NCI-H526 (cell line): ENCODE data around the gene TBX5.

Source experiments
- DNase-seq, 2 experiments: peaks; one replicate each; lab custom pipeline; 2025; lab: John Stamatoyannopoulos, UW

TBX5 gene

DNA sequence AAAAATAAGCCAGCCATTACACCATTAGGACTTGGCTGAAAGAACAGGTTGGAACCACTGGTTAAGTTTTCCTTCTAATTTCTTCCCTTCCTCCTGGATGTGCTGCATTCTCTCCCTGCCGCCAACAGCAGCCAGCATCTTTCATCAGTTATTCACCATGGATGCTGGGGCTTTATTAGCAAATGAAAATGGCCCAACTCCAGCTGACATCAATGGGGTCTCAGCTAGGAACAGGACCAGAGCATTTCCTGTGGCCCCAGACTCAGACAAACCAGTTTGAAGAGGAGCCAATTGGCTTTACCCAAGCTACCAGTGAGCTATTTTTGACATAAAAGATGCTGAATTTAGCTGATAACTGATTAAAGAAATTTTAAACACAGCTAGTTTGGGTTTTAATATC is 26.0 kb upstream of the TBX5 start:
- no peak for DNase-seq

DNA sequence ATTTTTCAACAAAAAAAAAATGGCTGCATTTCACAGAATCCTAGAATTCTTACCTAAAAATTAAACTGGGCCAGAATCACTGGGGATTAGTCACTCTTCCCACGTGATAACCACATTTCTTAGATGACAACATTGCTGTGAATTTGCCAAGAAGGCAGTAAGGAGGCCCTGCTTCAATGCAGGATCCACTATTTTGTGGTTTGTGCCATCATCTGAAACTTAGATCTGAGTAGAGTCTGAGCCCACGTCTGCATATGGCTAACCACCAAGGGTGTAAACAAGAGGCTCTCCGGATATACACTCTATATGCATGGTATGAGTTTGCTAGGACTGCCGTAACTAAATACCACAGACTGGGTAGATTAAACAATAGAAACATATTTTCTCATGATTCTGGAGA is 24.4 kb upstream of the TBX5 start:
- DNase-seq = no peak

DNA sequence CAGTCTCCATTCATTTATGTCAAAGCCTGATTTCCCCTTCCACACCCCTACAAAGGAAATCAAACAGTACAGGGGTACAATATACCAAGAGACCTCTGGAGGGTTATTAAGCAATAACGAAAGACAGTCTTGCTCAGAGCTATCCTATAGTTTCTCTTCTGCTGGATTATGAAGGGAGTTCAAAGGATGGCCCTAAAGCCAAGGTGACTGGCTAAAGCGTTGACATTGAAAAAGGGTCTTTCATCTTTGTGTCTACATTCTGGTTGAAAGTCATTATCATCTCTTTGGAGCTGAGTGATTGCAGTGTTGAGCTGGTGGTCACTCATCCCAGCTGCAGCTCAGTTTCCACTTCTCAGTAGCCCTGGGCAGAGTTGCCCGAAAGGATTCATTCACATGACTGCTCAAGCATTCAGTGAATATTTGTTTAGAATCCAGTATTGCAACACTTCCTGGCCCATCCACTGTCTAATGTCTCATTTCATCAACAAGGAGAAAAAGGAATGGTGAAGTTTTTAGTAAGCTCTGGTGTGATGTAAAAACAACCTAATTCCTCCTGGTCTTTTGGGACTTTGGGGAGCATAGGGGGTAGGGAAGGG is 19.2 kb upstream of the TBX5 start:
- DNase-seq = no peak

DNA sequence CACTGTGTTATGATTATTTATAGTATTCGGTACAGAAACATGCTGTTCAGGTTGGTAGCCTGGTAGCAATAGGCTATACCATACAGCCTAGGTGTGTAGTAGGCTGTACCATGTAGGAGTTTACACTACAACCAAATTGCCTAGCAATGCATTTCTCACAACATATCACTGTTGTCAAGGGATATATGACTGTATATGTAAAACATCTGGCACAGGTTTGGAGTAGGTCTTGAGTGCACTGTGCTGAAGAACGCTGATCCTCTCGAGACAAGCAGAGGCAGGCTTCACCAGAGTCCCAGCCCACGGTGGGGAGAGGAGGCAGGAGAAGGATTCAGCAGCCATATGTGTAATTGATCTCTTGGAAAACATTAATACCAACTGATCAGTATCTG is 15.0 kb upstream of the TBX5 start:
- no peak for DNase-seq

DNA sequence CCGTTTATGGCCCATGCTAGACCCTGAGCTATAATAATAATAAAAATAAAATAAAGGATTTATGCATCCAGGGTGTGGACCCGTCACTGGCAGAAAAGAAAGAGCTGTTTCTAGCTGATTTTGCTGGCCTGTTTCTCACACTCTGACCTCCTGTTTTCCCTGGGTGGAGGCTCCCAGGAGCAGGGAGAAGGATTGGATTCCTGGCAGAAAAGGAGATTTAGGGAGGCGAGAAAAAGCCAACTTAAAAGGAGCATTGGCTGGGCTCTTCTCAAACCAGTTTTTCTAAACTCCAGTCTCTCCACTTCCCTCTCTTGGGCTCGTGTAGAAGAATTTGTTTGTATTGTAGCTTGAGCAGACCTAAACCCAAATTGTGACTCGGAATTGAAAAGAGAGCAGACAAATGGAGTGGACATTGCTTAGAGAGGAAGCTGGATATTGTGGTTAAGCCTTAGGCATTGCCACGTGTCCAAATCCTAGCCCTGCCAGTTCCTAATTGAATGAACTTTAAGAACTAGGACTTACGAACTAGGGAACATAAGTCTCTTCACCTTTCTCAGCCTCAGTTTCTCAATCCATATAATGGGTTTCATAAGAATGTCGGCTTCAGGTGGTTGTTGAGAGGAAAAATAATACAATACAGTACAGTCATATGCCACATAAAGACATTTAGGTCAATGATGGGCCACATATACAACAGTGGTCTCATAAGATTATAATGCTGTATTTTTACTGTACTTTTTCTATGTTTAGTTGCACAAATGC is 14.4 kb upstream of the TBX5 start:
- no peak for DNase-seq

DNA sequence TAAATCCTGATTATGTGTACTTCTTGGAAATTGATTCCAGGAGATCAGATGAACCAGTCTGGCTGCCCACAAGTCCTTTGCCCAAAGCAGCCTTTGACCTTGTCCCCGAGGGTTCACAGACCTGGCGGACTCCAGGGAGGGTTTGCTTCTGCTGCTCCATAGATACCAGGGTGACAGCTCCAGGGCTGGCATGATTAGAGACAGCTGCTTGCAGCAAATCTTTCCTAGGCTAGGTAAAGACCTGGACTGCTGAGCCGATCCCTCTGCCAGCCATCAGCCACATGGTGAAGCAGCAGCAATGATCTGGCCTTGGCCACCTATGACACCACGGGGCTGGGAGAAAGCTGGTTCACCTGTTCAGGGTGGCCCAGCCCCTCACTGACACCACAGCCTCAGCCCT is 10.1 kb upstream of the TBX5 start:
- DNase-seq = no peak

DNA sequence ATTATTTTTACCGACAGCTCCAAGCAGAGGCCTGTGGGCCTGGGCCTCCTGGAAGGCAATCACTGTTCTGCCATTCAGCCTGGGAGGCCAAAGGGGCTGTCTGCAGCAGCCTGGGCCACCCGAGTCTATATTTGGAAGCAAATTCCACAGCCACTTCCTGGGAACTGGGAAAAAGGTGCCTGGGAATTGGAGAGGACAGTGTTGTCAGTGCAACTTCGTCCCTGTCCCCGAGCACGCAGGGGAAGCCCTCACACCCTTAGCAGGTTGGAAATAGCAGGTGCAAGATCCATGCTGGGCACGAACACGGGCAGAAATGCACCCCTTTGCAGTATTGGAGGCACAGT is 9.6 kb upstream of the TBX5 start:
- DNase-seq = no peak

DNA sequence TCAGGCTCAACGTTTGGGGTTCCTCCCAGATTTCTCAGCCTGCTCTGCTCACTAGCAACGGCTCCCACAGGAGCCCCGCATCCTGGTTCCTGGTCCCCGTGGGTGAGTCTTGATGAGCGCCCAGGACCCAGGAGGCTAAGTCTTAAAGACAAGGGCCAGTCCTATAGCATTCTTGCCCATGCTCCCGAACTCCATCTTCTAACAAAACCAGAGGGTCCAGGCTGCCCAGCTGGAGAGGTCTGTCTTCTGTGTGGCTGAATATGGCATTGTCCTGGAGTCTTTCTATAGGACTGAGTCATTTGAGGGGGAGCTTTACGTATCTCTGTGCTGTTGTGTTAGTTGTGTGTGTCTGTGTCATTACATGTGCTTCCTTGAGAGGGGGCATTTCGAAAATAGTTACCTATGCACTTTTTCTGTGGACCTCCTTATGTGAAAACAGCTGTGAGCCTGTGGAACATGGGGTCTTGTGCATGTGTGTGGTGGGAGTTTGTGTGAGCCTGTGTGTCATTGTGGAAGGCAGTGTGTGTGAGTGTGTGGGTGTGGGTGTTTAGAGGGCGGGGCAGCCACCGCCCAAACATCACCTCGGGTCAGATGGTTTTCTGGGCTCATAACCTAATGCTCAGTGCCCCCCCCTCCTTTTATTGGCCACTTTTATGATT is 9.1 kb upstream of the TBX5 start:
- DNase-seq = no peak

DNA sequence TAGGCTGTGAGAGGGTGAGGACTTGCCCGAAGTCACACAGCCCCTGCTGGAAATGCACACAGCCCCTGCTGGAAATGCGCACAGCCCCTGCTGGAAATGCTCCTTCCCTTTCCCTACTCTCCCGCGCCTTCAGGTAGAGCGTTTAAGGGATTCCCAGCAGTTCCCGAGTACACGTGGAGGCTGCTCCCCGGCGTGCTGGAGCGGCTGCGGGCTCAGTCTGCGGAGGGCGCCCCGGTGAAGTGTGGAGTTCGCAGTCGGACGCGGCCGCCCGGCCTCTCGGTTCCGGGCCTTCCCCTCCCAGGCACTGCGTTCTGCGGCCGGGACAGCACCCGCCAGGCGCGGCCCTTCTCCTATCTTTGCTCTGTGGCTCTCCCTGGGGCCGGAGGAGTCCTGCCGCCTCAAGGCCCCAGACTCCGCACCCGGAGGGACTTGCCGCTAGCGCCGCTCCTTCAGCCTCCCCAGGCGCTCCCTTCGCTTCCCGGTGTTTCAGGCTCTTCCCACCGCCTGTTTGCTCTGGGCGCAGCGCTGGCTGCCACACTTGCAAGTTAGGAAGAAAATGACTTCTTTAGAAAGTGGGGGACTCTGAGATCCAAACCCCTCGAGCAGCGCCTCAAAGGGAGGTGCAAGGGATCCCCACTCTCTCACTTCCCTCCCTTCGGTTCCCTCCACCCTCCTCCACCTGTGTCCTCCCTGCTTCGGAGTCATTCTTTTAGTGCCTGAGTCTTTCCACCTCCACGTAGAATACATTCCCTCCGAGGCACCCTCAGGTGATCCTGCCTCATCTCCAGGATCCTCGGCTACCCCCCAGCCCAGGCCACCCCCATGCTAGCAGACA is 8.3 kb upstream of the TBX5 start:
- DNase-seq = peak in 1 of 2 experiments; percentile 11

DNA sequence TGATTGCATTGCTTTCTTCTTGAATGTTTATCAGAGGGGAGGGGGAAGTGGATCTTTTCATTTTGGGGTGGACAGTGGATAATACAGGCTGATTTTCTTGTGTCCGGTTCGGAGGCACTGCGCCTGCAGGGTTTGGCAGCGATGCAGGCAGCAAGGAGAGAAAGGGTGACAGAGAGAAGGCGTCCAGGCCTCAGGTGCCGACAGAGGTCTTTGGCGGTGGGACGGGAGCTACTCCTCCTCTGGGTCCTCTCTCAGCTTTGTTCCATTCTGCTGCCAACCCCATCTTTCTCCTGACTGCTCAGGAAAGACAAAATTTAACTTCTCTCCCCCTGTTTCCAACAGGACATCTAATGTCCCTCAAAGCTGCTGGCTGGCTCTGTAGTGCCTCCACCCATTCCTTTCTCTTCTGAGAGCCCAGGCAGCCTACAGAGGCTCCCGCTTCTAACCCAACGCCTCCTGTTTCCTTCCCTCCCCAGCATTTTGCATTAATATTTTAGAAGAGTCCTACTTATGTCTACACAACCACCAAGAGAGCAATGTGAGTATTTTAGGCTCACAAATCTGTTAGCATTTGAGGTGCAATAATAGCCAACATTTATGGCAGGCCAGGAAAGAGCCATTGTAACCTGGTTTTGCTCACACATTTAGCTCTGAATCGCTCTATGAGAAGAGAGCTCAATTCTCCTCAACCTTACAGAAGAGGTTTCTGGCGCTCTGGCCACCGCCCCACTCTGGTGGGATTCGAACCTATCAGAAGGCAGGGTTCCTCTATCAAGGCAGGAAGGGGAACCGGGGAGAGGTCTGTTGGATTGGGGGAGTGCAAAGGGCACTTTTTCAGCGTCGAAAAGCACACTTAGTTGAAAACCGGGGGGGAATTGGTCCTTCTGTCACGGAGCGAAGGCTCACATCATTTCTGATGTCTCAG is 7.1 kb upstream of the TBX5 start:
- DNase-seq = no peak

DNA sequence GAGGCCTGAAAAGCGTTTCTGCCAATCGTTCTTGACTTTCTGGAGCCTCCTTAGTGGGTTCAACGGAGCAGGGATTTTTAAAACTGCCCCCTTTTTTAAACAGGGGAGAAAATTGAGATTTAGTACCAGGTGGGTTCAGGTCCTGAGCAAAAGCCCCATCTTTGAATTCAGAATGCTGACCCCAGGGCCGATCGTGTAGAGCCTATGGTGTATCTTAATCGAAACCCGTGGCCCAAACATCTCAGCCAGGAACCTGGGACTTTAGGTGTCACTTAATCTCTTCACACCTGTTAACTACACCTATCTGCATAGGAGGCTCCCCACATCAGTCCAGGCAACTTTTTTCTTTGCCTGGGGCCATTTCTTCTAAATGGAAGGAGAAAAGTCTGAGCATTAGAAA is 6.4 kb upstream of the TBX5 start:
- DNase-seq = no peak

DNA sequence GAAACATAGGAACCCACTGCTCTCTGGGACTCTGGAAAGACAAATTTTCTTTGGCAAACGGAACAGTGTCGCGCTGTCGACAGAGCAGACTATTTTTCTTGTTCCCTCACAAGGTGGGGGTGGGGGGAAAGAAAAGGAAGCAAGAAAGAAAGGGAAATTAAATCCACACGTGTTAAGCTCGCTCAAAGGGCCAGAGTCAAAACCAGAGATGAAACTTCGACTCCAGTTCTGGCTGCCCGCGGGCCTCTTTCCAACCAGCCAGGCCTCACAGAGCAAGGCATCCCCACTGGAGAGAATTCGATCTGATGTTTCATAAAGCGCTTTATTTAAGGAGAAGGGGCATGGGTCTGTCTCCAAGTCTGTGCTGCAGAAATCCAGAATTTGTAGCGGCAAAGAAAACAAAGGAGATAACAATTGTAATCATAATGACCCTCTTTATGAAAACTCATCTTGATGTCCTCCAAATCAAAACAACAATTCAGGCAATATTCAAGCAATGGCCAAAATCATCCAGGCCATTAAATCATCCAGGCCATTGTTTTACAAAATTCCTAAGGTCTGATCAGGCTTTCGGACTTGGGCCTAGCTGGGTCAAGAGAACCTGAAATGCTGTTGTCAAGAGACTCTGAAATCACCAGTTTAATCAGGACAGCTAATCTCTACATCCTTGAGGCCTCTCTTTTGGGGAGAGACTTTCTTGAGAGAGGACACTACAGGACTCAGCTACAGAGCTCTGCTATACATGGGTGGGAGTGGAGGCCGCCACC is 5.3 kb upstream of the TBX5 start:
- DNase-seq = no peak

DNA sequence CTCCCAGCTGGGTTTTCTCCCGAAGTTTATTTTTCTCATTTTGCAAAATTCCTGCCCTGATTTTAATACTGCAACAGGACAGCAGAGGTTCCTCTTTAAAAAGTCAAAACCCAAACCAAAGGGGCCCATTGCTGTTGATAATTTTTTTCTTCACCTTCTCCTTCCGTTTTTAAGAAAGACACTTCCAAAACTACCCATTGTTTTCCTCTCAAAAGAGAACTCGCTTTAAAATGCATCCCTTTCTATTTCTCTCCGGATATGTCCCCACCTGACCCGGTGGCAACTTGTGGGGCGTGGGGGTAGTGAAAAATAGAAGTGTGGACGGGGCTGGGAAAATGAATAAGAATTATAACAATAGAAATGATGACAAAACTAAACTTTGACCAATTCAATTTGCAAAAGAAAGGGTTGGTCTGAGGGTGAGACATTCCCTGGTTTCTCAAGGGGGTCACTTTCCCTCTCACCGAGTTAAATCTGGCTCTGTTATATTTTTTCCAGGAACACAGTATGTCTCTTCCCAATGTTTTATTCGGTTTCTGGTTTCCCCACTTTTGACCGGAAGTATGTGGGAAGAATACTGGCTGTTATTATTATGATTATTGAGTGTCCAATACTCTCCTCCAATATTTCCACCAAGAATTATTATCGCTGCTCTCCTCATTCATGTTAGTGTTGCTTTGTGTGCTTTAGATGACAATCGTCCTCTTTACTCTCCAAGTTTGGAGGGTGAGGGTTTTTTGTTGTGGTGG is 4.1 kb upstream of the TBX5 start:
- no peak for DNase-seq

DNA sequence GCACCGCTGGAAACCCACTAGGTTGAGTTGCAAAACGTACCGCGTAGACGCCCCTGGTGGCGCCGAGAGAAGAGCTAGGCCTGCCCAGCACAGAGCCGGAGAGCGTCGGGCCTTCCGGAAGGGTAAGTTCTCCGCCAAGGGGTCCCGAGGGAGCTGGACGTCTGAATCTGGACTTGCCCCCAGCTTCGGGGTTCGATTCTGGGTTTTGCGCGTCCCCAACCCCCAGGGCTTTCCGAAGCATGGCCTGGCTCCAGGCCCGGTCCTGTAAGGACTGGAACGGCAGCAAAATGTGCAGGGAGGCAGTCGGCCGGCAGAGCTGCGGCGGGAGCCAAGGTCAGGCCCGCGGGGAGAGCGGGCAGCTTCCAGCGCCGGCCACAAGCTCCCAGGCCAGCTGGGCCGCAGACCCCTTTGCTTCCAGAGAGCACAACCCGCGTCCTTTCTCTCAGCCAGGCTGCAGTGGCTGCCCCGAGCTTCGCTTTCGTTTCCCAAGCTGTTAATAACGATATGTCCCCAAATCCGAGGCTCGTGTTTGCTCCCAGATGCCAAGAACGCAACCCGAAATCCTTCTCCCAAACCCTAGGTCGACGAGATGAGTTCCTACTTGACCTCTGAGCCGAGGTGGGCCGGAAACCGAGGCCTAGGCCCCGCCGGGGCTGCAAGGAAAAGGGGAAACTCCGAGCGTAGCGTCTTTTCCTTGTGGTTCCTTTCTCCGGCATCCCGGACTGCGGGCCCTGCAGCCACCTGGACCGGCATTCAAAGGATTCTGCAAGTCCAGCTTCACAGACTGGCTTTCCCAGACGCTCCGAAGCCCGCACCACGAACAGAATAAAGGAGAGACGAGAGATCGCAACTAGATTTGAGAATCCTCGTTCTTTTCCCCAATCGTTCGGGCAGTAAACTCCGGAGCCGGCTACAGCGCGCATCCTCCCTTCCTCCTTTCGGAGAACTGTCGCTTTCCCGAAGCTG is 3.2 kb upstream of the TBX5 start:
- no peak for DNase-seq

DNA sequence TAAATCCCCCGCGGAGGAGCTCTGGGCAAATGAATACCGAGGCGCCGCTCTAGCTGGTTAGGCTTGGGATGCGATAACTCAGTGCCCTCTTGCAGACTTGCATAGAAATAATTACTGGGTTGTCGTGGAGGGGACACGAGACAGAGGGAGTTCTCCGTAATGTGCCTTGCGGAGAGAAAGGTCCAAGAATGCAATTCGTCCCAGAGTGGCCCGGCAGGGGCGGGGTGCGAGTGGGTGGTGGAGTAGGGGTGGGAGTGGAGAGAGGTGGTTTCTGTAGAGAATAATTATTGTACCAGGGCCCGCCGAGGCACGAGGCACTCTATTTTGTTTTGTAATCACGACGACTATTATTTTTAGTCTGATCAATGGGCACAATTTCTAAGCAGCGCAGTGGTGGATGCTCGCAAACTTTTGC is 2.5 kb upstream of the TBX5 start:
- DNase-seq = no peak

DNA sequence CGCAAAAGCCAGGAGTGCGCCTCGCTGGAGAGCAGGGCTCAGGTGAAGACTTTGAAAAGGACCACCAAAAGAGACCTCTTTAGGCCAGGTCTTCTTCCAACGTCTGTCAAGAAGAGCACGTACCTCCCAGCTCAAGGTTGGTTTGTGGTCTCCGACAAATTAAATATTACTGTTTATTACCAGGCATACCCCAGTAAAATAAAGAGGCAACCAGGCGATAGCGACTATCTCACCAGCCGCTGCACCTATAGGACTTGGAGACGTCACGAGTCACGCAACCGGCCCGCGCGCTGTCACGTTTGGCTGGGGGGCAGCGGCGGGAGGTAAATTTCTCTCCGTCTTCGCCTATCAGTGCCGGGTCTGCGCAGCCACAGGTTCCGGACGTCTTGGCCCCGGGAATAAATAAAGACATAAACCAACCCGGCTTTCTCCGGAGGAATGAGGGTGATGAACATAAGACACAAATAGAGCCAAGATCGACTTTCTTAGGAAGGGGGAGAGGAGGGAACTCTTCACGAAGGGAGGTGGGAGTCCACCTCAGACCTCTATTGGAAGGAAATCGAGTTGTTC is 2.0 kb upstream of the TBX5 start:
- DNase-seq = no peak

DNA sequence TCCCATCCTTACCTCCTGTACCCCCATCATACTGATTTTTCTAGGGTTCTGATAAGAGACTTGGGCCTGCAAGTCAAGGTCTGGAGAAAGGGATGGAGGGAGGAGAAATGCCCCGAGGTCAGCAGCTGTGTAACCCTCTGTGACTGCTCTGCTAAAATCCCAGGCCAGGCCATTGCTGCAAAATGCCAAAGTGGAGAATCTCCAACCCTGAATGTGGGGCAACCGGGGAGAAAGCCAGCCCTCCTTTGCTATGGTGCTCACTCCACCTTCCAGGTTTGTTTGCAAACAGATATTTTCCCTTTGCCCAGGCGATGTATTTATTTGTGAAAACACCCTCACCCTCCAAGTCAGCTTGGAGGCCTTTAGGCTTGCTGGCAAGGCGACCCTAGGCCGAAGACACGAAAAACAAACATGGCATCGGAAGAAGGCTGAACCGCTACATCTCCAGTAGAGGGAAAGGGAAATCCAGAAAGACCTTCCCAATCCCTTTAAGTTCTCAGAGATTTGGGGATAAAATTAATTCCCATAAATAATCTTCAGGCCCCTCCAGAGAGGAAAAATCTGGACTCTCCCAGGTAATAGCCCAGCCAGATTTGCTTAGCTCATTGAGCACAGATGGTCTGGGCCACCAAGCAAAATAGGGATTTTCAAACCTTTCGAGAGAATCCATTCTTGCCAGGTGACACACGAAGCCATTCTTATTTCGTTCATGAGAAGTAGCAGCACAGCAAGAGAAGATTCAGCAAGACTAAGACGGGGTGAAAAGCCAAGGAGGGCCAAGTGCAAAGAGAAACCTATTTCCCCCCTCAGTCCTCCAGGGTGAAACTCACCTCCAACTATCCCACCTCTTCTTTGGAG is 1.3 kb upstream of the TBX5 start:
- no peak for DNase-seq
